ENCODE data around the gene OLFM1. TPM values are rescaled to one million over a fixed set of nuclear protein-coding genes. Genes with fewer than 3 reads are reported as not detected.

The OLFM1 gene
- total RNA-seq, 1 donor from 2014 or later: 0.83 TPM

- DNase-seq (ENCODE audit: extremely low spot score, unreplicated experiment): peak; percentile 59
- no peaks in the 10 kb centered on the region for H3K9me3 Mint-ChIP-seq (ENCODE audit: unreplicated experiment)
- H3K36me3 Mint-ChIP-seq (ENCODE audit: unreplicated experiment): no peaks in the 10 kb centered on the region
Measured at GRCh38 chr9:135074354-135075233, 12.9 kb upstream of the OLFM1 start.

GRCh38 chr9:135075234-135076142, 12.0 kb upstream of the OLFM1 start:
- peak; percentile 81 for DNase-seq (ENCODE audit: extremely low spot score, unreplicated experiment)
- Mint-ChIP-seq H3K27me3 (ENCODE audit: unreplicated experiment) (peaks cover 22% of the 10 kb centered on the region), H3K4me1 (ENCODE audit: unreplicated experiment) (peaks cover 4% of the 10 kb centered on the region), H3K9me3 (ENCODE audit: unreplicated experiment) (no peaks in the 10 kb centered on the region), H3K27ac (ENCODE audit: unreplicated experiment) (no peak overlapping the region), H3K4me3 (ENCODE audit: unreplicated experiment) (peak overlapping the region; percentile 52), H3K36me3 (ENCODE audit: unreplicated experiment) (no peaks in the 10 kb centered on the region)
- no peak for TF ChIP-seq CTCF (IDR thresholded peaks at IDR 0.05)

More at GRCh38 chr9:135074354-135075233, 12.9 kb upstream of the OLFM1 start:
- Mint-ChIP-seq H3K4me3 (ENCODE audit: unreplicated experiment) (peak overlapping the region; percentile 52), H3K4me1 (ENCODE audit: unreplicated experiment) (peaks cover 4% of the 10 kb centered on the region), H3K27ac (ENCODE audit: unreplicated experiment) (no peak overlapping the region), H3K27me3 (ENCODE audit: unreplicated experiment) (peaks cover 22% of the 10 kb centered on the region)
- TF ChIP-seq CTCF (IDR thresholded peaks at IDR 0.05): no peak

GRCh38 chr9:135076143-135076875, 11.2 kb upstream of the OLFM1 start:
- H3K27me3 Mint-ChIP-seq (ENCODE audit: unreplicated experiment): peaks cover 22% of the 10 kb centered on the region
- no peaks in the 10 kb centered on the region for H3K9me3 Mint-ChIP-seq (ENCODE audit: unreplicated experiment)
- DNase-seq (ENCODE audit: extremely low spot score, unreplicated experiment): peak; percentile 66
- H3K27ac Mint-ChIP-seq (ENCODE audit: unreplicated experiment): no peak overlapping the region
- H3K36me3 Mint-ChIP-seq (ENCODE audit: unreplicated experiment): no peaks in the 10 kb centered on the region
- H3K4me3 Mint-ChIP-seq (ENCODE audit: unreplicated experiment): peak overlapping the region; percentile 33
- peaks cover 4% of the 10 kb centered on the region for H3K4me1 Mint-ChIP-seq (ENCODE audit: unreplicated experiment)
- no peak for TF ChIP-seq CTCF (IDR thresholded peaks at IDR 0.05)

GRCh38 chr9:135076876-135077430, 10.5 kb upstream of the OLFM1 start:
- Mint-ChIP-seq H3K4me3 (ENCODE audit: unreplicated experiment) (no peak overlapping the region), H3K27ac (ENCODE audit: unreplicated experiment) (no peak overlapping the region), H3K9me3 (ENCODE audit: unreplicated experiment) (no peaks in the 10 kb centered on the region), H3K4me1 (ENCODE audit: unreplicated experiment) (peaks cover 4% of the 10 kb centered on the region), H3K36me3 (ENCODE audit: unreplicated experiment) (no peaks in the 10 kb centered on the region), H3K27me3 (ENCODE audit: unreplicated experiment) (peaks cover 22% of the 10 kb centered on the region)
- peak; percentile 60 for DNase-seq (ENCODE audit: extremely low spot score, unreplicated experiment)
- no peak for TF ChIP-seq CTCF (IDR thresholded peaks at IDR 0.05)
